22Rv1 (cell line): ENCODE measurements around the gene CARNS1.

Experiments used
- H3K27ac ChIP-seq: fragments of 450-650 bp; 2 replicates; pipeline ENCODE4 v1.5.1; 2017
- ZFX ChIP-seq: fragments of 450-650 bp; IDR thresholded peaks from 2 replicates; pipeline ENCODE4 v1.6.1; 2017; ENCODE audit warnings: antibody characterized with exemption, borderline replicate concordance
- TF ChIP-seq, protein P1 (sequence below): fragments of 450-650 bp; IDR thresholded peaks from 2 replicates; pipeline ENCODE4 v1.5.1; 2017; ENCODE audit warnings: mild to moderate bottlenecking

The CARNS1 gene

DNA sequence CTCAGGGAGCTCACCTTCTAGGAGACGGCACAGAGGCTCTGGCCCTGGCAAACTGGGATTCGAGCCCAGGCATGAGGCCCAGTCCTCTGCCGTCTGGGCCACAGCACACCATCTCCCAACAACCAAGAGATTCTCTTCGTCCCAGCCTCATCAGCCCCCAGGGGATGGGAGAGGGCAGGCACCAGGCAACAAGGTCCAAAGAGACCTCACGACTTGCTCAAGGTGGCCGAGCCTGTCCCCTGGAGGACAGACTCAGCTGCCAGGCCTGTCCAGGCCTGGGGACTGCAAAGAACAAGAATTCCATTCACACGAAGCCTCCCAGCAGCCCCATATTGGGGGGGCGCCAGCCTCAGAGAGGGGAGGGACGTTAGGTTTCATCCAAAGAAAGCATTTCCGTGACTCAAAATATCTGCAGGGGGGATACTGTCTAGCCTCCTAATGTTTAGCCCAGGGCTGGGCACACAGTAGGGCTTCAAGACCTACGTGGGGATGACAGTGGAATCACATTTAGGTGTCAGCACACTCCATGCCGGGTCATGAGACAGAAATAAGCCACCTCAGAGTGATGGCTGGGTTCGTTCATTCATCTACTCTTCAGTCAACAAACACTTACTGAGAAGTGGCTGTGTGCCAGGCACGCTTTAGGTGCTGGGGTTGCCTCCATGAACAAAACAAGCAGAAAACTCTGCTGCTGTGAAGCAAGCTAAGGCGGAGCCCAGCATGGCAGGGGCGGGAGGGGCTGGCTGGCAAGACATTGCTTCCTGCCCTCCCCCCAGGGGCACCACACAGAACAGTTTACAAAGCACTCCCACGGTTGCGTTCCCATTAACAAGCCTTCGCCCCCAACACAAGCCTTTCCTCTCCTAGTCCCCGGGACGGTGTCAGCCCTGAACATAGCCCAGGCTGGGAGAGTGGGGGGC lies 1.2 kb downstream of the CARNS1 start:
- H3K27ac ChIP-seq, result peak overlapping the region; percentile 54
- TF ChIP-seq, protein P1, sequence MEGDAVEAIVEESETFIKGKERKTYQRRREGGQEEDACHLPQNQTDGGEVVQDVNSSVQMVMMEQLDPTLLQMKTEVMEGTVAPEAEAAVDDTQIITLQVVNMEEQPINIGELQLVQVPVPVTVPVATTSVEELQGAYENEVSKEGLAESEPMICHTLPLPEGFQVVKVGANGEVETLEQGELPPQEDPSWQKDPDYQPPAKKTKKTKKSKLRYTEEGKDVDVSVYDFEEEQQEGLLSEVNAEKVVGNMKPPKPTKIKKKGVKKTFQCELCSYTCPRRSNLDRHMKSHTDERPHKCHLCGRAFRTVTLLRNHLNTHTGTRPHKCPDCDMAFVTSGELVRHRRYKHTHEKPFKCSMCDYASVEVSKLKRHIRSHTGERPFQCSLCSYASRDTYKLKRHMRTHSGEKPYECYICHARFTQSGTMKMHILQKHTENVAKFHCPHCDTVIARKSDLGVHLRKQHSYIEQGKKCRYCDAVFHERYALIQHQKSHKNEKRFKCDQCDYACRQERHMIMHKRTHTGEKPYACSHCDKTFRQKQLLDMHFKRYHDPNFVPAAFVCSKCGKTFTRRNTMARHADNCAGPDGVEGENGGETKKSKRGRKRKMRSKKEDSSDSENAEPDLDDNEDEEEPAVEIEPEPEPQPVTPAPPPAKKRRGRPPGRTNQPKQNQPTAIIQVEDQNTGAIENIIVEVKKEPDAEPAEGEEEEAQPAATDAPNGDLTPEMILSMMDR, result no peak
- no peak for TF ChIP-seq ZFX

GRCh38 chr11:67417425-67417824 lies 1.9 kb downstream of the CARNS1 start:
- H3K27ac ChIP-seq, result no peak overlapping the region
- no peak for TF ChIP-seq ZFX
- TF ChIP-seq, protein P1, result no peak

GRCh38 chr11:67418476-67419281 lies 3.2 kb downstream of the CARNS1 start:
- peak overlapping the region; percentile 18; the same call in 1 of the 2 replicates for H3K27ac ChIP-seq
- no peak for TF ChIP-seq ZFX
- TF ChIP-seq, protein P1, result no peak

- peak overlapping the region; percentile 86; the same call in 1 of the 2 replicates for H3K27ac ChIP-seq
- TF ChIP-seq, protein P1, result no peak
- TF ChIP-seq ZFX, result no peak
Observed at GRCh38 chr11:67419325-67420049, 4.0 kb downstream of the CARNS1 start.

DNA sequence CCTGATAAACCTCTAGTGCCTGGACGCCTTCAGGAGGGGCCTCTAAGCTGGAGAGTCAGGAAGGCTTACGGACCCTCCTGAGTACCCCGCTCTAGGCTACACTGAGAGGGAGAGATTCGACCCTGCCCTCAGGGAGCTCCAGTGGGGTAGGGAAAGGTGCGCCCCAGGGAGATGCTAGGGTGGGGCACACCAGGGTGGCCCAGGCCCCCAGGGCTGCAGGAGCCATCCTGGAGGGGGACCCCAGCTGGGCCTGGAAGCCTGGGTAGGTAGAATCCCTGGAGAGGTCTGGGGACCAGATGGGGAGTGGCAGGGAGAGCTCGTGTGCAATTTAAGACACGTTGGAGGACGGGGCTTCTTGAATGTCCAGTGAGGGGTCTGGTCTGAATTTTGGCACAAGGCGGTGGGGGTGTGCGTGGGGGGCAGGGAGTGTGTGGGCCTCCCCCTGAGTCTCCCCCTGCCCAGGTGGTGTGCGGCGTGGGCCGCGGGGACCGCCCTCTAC lies 4.7 kb downstream of the CARNS1 start:
- TF ChIP-seq, protein P1, result no peak
- no peak for TF ChIP-seq ZFX
- H3K27ac ChIP-seq, result peak overlapping the region; percentile 86

- TF ChIP-seq, protein P1, result peak; percentile 7; the same call in 1 of the 2 replicates
- TF ChIP-seq ZFX, result no peak
- peak overlapping the region; percentile 86 for H3K27ac ChIP-seq
Observed at GRCh38 chr11:67420646-67421429, 5.4 kb downstream of the CARNS1 start.
